ENCODE data around the gene ETV6.

The ETV6 gene

DNA sequence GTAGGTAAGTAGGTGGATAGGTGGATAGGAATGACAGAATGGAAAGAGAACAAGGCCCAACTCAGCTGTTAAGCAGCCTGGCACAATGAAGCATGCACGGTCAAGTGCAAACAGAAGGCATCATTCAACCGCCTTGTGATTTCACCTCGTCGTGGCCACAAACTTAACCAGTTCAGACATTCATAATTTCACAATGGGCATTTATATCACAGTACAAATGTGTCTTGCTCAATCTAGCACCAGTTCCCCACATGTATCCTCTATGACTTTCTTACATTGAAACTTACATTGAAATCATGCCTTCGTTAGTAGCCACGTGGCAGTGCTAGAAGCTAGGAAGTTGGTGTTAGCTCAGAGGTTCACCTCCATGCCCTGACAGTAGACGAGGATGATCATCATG, 207.5 kb downstream of the ETV6 start:
- H2BK120ac ChIP-seq (ENCODE audit: low read depth, low read length), result no peak overlapping the region
- no peaks in the 10 kb centered on the region for H3K36me3 ChIP-seq (ENCODE audit: control insufficient read depth, insufficient read depth, low read length)
- WGBS (ENCODE audit: extremely low coverage, insufficient coverage, low lambda C conversion rate), result no CpG with 5 or more reads among the region's 7 CpGs
- H3K9ac ChIP-seq (ENCODE audit: low read length), result no peak overlapping the region
- H4K5ac ChIP-seq (ENCODE audit: low read length), result no peak overlapping the region
- no peak overlapping the region for H3K27ac ChIP-seq (ENCODE audit: low read depth, low read length)
- H3K4me3 ChIP-seq (ENCODE audit: low read length), result no peak overlapping the region
- no peak overlapping the region for H3K18ac ChIP-seq (ENCODE audit: low read length)
- no peak overlapping the region for H3K56ac ChIP-seq (ENCODE audit: low read length)
- H3K23ac ChIP-seq (ENCODE audit: low read length), result no peak overlapping the region
- no peak overlapping the region for H3K4me2 ChIP-seq (ENCODE audit: low read length)
- H3K79me2 ChIP-seq (ENCODE audit: control insufficient read depth, insufficient read depth, low read length), result no peaks in the 10 kb centered on the region
- H4K8ac ChIP-seq (ENCODE audit: low read depth, low read length), result no peak overlapping the region
- H2AK5ac ChIP-seq (ENCODE audit: low read length), result peak overlapping the region; percentile 17
- H3K4me1 ChIP-seq (ENCODE audit: control insufficient read depth, low read depth, low read length), result peaks cover 26% of the 10 kb centered on the region
- no peak overlapping the region for H3K4ac ChIP-seq (ENCODE audit: low read depth, low read length)
- H3K79me1 ChIP-seq (ENCODE audit: low read length), result no peaks in the 10 kb centered on the region
- H2BK15ac ChIP-seq (replicated peaks; ENCODE audit: low read depth), result no peak overlapping the region
- no peak for DNase-seq
- H2BK5ac ChIP-seq (ENCODE audit: low read length), result peak overlapping the region; percentile 64
- H3K27me3 ChIP-seq (ENCODE audit: insufficient read depth, low read length, poor library complexity), result no peaks in the 10 kb centered on the region

DNA sequence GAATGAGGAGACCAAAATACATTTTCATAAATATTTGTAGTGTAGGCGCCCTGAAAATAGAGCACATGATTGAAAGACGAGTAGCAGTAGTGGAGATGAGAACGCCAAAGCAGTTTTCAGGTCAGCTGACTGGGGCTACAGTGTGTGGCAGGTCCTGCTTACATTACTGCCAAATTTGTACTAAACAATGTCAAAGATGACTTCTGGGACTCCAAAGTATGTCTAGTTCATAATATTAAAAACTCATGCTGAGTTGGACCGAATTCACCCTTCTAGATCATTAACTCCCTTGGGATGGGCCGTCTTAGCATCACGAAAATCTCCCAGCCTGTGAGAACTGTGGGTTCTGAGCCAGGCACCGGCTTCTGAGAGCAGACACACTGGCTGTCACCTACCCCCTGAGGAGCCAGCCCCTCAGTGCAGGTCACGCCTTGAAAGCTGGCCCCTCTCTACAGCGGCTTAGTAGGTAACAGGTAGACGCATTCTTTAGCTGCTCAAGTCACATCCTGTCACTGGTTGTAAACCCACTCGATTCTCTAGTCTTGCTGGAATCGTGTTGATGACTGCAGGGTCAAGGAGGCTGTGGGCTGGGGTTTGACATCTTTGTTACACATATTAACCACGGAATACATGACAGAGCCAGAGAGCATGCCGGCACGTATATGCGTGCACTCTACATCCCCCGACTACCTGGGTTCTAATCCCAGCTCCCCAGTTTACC, 210.4 kb downstream of the ETV6 start:
- H3K4me3 ChIP-seq (ENCODE audit: low read length), result no peak overlapping the region
- peaks cover 26% of the 10 kb centered on the region for H3K4me1 ChIP-seq (ENCODE audit: control insufficient read depth, low read depth, low read length)
- no peak overlapping the region for H3K4ac ChIP-seq (ENCODE audit: low read depth, low read length)
- no peak overlapping the region for H3K18ac ChIP-seq (ENCODE audit: low read length)
- H2BK15ac ChIP-seq (replicated peaks; ENCODE audit: low read depth), result no peak overlapping the region
- H2BK5ac ChIP-seq (ENCODE audit: low read length), result no peak overlapping the region
- H3K79me1 ChIP-seq (ENCODE audit: low read length), result no peaks in the 10 kb centered on the region
- no peak overlapping the region for H4K5ac ChIP-seq (ENCODE audit: low read length)
- H2AK5ac ChIP-seq (ENCODE audit: low read length), result no peak overlapping the region
- no peak overlapping the region for H3K27ac ChIP-seq (ENCODE audit: low read depth, low read length)
- no peak overlapping the region for H3K9ac ChIP-seq (ENCODE audit: low read length)
- H3K23ac ChIP-seq (ENCODE audit: low read length), result no peak overlapping the region
- no peaks in the 10 kb centered on the region for H3K27me3 ChIP-seq (ENCODE audit: insufficient read depth, low read length, poor library complexity)
- no peaks in the 10 kb centered on the region for H3K79me2 ChIP-seq (ENCODE audit: control insufficient read depth, insufficient read depth, low read length)
- no peaks in the 10 kb centered on the region for H3K36me3 ChIP-seq (ENCODE audit: control insufficient read depth, insufficient read depth, low read length)
- peak; percentile 79 for DNase-seq
- H3K4me2 ChIP-seq (ENCODE audit: low read length), result no peak overlapping the region
- WGBS (ENCODE audit: extremely low coverage, insufficient coverage, low lambda C conversion rate), result no CpG with 5 or more reads among the region's 17 CpGs
- H2BK120ac ChIP-seq (ENCODE audit: low read depth, low read length), result no peak overlapping the region
- H3K56ac ChIP-seq (ENCODE audit: low read length), result peak overlapping the region; percentile 20
- no peak overlapping the region for H4K8ac ChIP-seq (ENCODE audit: low read depth, low read length)

DNA sequence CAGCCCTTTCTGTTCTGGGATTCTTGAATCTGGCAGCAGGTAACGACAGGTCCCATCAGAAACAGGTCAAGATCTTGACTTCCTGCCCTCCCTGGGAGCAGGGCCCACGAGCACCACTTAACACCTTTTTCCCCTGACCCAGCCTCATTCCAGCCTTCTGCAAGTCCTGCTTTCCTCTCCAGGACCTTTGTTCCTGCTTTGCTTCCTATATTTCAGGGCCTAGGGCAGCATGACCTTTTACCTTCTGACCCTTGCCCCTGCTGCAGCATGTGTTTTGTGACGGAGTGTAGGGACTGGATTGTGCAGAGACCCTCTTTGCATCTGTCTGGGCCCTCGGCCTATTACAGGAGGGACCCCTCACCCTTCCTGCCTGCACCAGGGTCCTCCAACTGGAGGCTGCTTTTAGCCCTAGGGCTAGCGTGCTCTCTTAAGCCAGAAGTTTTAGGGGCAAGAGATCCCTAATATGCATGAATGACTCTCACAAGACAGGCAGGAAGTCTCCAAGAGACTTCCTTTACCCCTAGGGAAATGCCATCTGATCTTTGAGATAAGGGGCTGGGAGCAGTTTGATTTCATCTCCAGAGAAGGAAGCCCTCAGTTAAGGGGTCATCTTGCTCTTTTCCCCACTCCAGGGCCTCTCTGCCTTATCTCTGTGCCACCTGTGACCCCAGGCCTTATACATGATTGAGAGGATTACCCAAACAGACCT, 211.8 kb downstream of the ETV6 start:
- Histone ChIP-seq H4K8ac (ENCODE audit: low read depth, low read length) (no peak overlapping the region), H2BK5ac (ENCODE audit: low read length) (peak overlapping the region; percentile 92), H2BK15ac (replicated peaks; ENCODE audit: low read depth) (no peak overlapping the region), H3K9ac (ENCODE audit: low read length) (no peak overlapping the region), H4K5ac (ENCODE audit: low read length) (no peak overlapping the region), H3K79me1 (ENCODE audit: low read length) (no peaks in the 10 kb centered on the region), H2AK5ac (ENCODE audit: low read length) (peak overlapping the region; percentile 70), H2BK120ac (ENCODE audit: low read depth, low read length) (no peak overlapping the region), H3K27ac (ENCODE audit: low read depth, low read length) (peak overlapping the region; percentile 47), H3K27me3 (ENCODE audit: insufficient read depth, low read length, poor library complexity) (no peaks in the 10 kb centered on the region), H3K79me2 (ENCODE audit: control insufficient read depth, insufficient read depth, low read length) (no peaks in the 10 kb centered on the region), H3K4me2 (ENCODE audit: low read length) (no peak overlapping the region), H3K4ac (ENCODE audit: low read depth, low read length) (peak overlapping the region; percentile 60), H3K56ac (ENCODE audit: low read length) (peak overlapping the region; percentile 81), H3K4me1 (ENCODE audit: control insufficient read depth, low read depth, low read length) (peaks cover 20% of the 10 kb centered on the region), H3K18ac (ENCODE audit: low read length) (peak overlapping the region; percentile 5), H3K23ac (ENCODE audit: low read length) (no peak overlapping the region), H3K4me3 (ENCODE audit: low read length) (no peak overlapping the region), H3K36me3 (ENCODE audit: control insufficient read depth, insufficient read depth, low read length) (no peaks in the 10 kb centered on the region)
- peak; percentile 81 for DNase-seq
- no CpG with 5 or more reads among the region's 5 CpGs for WGBS (ENCODE audit: extremely low coverage, insufficient coverage, low lambda C conversion rate)

DNA sequence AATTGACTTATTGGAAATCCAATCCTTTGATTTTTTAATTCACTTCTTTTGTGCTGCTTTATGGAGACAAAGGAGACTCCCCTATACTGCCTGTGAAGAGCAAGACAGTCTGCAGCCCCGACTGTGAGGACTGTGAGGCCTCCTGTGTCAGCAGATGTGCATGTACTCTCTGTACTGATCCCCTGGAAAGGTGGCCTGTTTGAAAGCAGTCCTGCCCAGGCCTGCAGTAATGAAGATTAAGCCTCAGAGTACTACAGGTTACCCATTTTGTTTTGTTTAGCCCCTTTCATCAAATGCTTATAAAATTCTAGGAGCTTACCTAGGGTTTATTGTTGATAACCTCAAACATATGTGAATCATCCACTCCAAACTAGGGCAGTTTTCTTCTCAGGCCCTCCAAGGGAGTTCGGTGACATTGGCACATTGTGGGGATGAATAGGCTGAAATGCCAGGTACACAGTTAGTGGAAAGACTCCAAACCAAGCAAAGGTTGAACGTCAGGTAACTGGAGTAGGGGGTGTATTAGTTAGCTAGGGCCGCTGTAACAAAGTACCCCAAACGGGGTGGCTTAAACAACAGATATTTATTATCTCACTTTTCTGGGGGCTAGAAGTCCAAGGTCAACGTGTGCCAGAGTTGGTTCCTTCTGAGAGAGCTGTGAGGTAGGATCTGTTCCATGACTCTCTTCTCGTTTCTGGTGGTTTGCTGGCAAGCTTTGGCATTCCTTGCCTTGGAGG, 212.6 kb downstream of the ETV6 start:
- no peak overlapping the region for H3K23ac ChIP-seq (ENCODE audit: low read length)
- WGBS (ENCODE audit: extremely low coverage, insufficient coverage, low lambda C conversion rate), result no CpG with 5 or more reads among the region's 7 CpGs
- H3K27me3 ChIP-seq (ENCODE audit: insufficient read depth, low read length, poor library complexity), result no peaks in the 10 kb centered on the region
- H3K4me2 ChIP-seq (ENCODE audit: low read length), result no peak overlapping the region
- H2BK5ac ChIP-seq (ENCODE audit: low read length), result peak overlapping the region; percentile 66
- peak overlapping the region; percentile 5 for H3K18ac ChIP-seq (ENCODE audit: low read length)
- peak overlapping the region; percentile 66 for H2AK5ac ChIP-seq (ENCODE audit: low read length)
- H4K5ac ChIP-seq (ENCODE audit: low read length), result no peak overlapping the region
- H4K8ac ChIP-seq (ENCODE audit: low read depth, low read length), result no peak overlapping the region
- no peaks in the 10 kb centered on the region for H3K79me2 ChIP-seq (ENCODE audit: control insufficient read depth, insufficient read depth, low read length)
- peak overlapping the region; percentile 3 for H3K27ac ChIP-seq (ENCODE audit: low read depth, low read length)
- no peaks in the 10 kb centered on the region for H3K79me1 ChIP-seq (ENCODE audit: low read length)
- H2BK120ac ChIP-seq (ENCODE audit: low read depth, low read length), result no peak overlapping the region
- no peak overlapping the region for H2BK15ac ChIP-seq (replicated peaks; ENCODE audit: low read depth)
- H3K36me3 ChIP-seq (ENCODE audit: control insufficient read depth, insufficient read depth, low read length), result no peaks in the 10 kb centered on the region
- H3K56ac ChIP-seq (ENCODE audit: low read length), result no peak overlapping the region
- H3K9ac ChIP-seq (ENCODE audit: low read length), result no peak overlapping the region
- peak overlapping the region; percentile 70 for H3K4ac ChIP-seq (ENCODE audit: low read depth, low read length)
- H3K4me3 ChIP-seq (ENCODE audit: low read length), result no peak overlapping the region
- DNase-seq, result no peak
- peaks cover 18% of the 10 kb centered on the region for H3K4me1 ChIP-seq (ENCODE audit: control insufficient read depth, low read depth, low read length)

DNA sequence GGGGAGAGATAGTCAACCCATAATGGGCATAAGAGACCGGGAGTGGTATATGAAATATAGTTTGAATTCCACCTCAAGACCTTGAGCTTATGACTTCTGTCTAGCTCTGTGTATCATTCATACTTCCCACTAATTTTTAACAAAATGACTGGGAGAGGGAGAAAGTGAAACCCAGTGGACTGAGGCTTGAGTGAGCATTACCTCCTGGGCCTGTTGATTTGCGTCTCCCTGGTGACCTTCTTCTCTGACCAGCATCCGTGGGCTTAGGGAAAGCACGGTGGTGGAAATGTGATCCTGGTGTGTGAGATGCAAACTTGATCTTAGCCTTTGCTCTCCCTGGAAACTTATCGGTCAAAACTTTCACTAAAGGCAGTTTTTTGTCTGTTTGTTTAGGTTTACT, 213.3 kb downstream of the ETV6 start:
- Histone ChIP-seq H3K9ac (ENCODE audit: low read length) (no peak overlapping the region), H3K18ac (ENCODE audit: low read length) (no peak overlapping the region), H3K4me3 (ENCODE audit: low read length) (no peak overlapping the region), H2BK15ac (replicated peaks; ENCODE audit: low read depth) (no peak overlapping the region), H3K27ac (ENCODE audit: low read depth, low read length) (no peak overlapping the region), H3K4me2 (ENCODE audit: low read length) (no peak overlapping the region), H2BK120ac (ENCODE audit: low read depth, low read length) (no peak overlapping the region), H4K8ac (ENCODE audit: low read depth, low read length) (no peak overlapping the region), H2BK5ac (ENCODE audit: low read length) (no peak overlapping the region), H3K56ac (ENCODE audit: low read length) (no peak overlapping the region), H3K79me2 (ENCODE audit: control insufficient read depth, insufficient read depth, low read length) (no peaks in the 10 kb centered on the region), H3K79me1 (ENCODE audit: low read length) (no peaks in the 10 kb centered on the region), H3K4me1 (ENCODE audit: control insufficient read depth, low read depth, low read length) (peaks cover 15% of the 10 kb centered on the region), H3K4ac (ENCODE audit: low read depth, low read length) (no peak overlapping the region), H3K27me3 (ENCODE audit: insufficient read depth, low read length, poor library complexity) (no peaks in the 10 kb centered on the region), H3K36me3 (ENCODE audit: control insufficient read depth, insufficient read depth, low read length) (no peaks in the 10 kb centered on the region), H4K5ac (ENCODE audit: low read length) (no peak overlapping the region), H2AK5ac (ENCODE audit: low read length) (no peak overlapping the region), H3K23ac (ENCODE audit: low read length) (no peak overlapping the region)
- DNase-seq, result peak; percentile 42
- no CpG with 5 or more reads among the region's 5 CpGs for WGBS (ENCODE audit: extremely low coverage, insufficient coverage, low lambda C conversion rate)

Measured in mesendoderm (in vitro differentiated cells).